ENCODE results near the gene RMDN2.
"Not testable (repeated sequence)": the region's sequence is repeated elsewhere in the genome, so short reads cannot be mapped to it uniquely, and the experiment has no call there.

The RMDN2 gene

GRCh38 chr2:37897511-37897910 lies 27.6 kb upstream of the RMDN2 start:
- DNase-seq (ENCODE audit: low read depth) = no peak

- no peak for DNase-seq (ENCODE audit: low read depth)
These were observed 26.6 kb upstream of the RMDN2 start for GRCh38 chr2:37898448-37898847.

- DNase-seq (ENCODE audit: low read depth) = no peak
These were observed 22.1 kb upstream of the RMDN2 start for GRCh38 chr2:37902991-37903390.

GRCh38 chr2:37904425-37904824 lies 20.7 kb upstream of the RMDN2 start:
- DNase-seq (ENCODE audit: low read depth) = no peak

- no peak for DNase-seq (ENCODE audit: low read depth)
These were observed 20.1 kb upstream of the RMDN2 start for GRCh38 chr2:37904993-37905392.

GRCh38 chr2:37906131-37906530 lies 19.0 kb upstream of the RMDN2 start:
- DNase-seq (ENCODE audit: low read depth) = no peak

- no peak for DNase-seq (ENCODE audit: low read depth)
These were observed 17.4 kb upstream of the RMDN2 start for GRCh38 chr2:37907501-37908225.

- DNase-seq (ENCODE audit: low read depth) = no peak
These were observed 13.7 kb upstream of the RMDN2 start for GRCh38 chr2:37911296-37911873.

- DNase-seq (ENCODE audit: low read depth) = no peak
These were observed 13.0 kb upstream of the RMDN2 start for GRCh38 chr2:37912056-37912455.

GRCh38 chr2:37912616-37913015 lies 12.5 kb upstream of the RMDN2 start:
- no peak for DNase-seq (ENCODE audit: low read depth)

- DNase-seq (ENCODE audit: low read depth) = no peak
These were observed 10.7 kb upstream of the RMDN2 start for GRCh38 chr2:37914340-37914739.

GRCh38 chr2:37915773-37916172 lies 9.3 kb upstream of the RMDN2 start:
- no peak for DNase-seq (ENCODE audit: low read depth)

GRCh38 chr2:37916512-37917082 lies 8.5 kb upstream of the RMDN2 start:
- peak; percentile 85 for DNase-seq (ENCODE audit: low read depth)

GRCh38 chr2:37917281-37918228 lies 7.5 kb upstream of the RMDN2 start:
- no peak for DNase-seq (ENCODE audit: low read depth)

- DNase-seq (ENCODE audit: low read depth) = no peak
These were observed 6.3 kb upstream of the RMDN2 start for GRCh38 chr2:37918742-37919186.

GRCh38 chr2:37919631-37920032 lies 5.5 kb upstream of the RMDN2 start:
- DNase-seq (ENCODE audit: low read depth) = no peak

GRCh38 chr2:37920570-37920969 lies 4.5 kb upstream of the RMDN2 start:
- no peak for DNase-seq (ENCODE audit: low read depth)

- DNase-seq (ENCODE audit: low read depth) = no peak
These were observed 3.3 kb upstream of the RMDN2 start for GRCh38 chr2:37921781-37922180.

GRCh38 chr2:37923308-37924055 lies 1.6 kb upstream of the RMDN2 start:
- no peak for DNase-seq (ENCODE audit: low read depth)

- DNase-seq (ENCODE audit: low read depth) = no peak
These were observed 1.5 kb downstream of the RMDN2 start for GRCh38 chr2:37926635-37927034.

GRCh38 chr2:37928377-37928776 lies 3.3 kb downstream of the RMDN2 start:
- DNase-seq (ENCODE audit: low read depth) = no peak

GRCh38 chr2:37930392-37930791 lies 5.3 kb downstream of the RMDN2 start:
- not testable (repeated sequence) for DNase-seq (ENCODE audit: low read depth)

All from fibroblast of the conjunctiva (primary cell).